A549 (cell line): ENCODE results near the gene ARHGEF4. TPM values are rescaled to one million over a fixed set of nuclear protein-coding genes. Genes with fewer than 3 reads are reported as not detected.
A peak's percentile ranks its signal among the peaks of the same experiment; 100 is the strongest.
"Not testable (repeated sequence)": the region's sequence is repeated elsewhere in the genome, so short reads cannot be mapped to it uniquely, and the experiment has no call there.

Source experiments
- ATAC-seq, 2 experiments: fragments of 200-7000 bp in 1 of 2; fragments of >200 bp in 1 of 2; cut with Nextera tagmentation in 1 of 2; cut with Tn5 transposase in 1 of 2; 3 replicates each; pipeline versions ENCODE4 v1.8.0 to v1.9.1; 2018 to 2020; ENCODE audit warnings: mild to moderate bottlenecking in 1 of 2, moderate library complexity in 1 of 2
- CTCF ChIA-PET: fragments of 300-600 bp; sonication (Branson Sonifier 250); formaldehyde crosslinking; extraction: SDS; loops from one replicate; lab custom pipeline; 2021; ENCODE audit warnings: antibody characterized with exemption, inconsistent platforms; lab: Yijun Ruan, JAX
- POLR2A ChIA-PET: fragments of 350-600 bp; formaldehyde crosslinking; extraction: SDS; loops from one replicate; lab custom pipeline; 2021; ENCODE audit warnings: antibody characterized with exemption, inconsistent platforms; lab: Yijun Ruan, JAX
- DNase-seq, 2 experiments: peaks; one replicate each; pipeline versions ENCODE4 v3.0.0 to v3.0.0-alpha.2; 2011 to 2016; ENCODE audit warnings: low read depth in 1 of 2, low spot score in 1 of 2
- FAIRE-seq: peaks from 2 replicates; lab custom pipeline; 2011; peaks lifted over from hg19 to GRCh38; lab: Jason Lieb, UNC
- H3K27ac ChIP-seq, 2 experiments: fragments of >200 bp; sonication (Bioruptor Twin); formaldehyde crosslinking; 3 replicates each; pipeline ENCODE4 v1.5.1; 2016 to 2017
- H3K4me1 ChIP-seq: fragments of >200 bp; sonication (Bioruptor Twin); formaldehyde crosslinking; 3 replicates; pipeline ENCODE4 v1.6.1; 2016
- H3K4me2 ChIP-seq: fragments of >200 bp; sonication (Bioruptor Twin); formaldehyde crosslinking; 3 replicates; pipeline ENCODE4 v1.6.1; 2016
- H3K4me3 ChIP-seq: fragments of >200 bp; sonication (Bioruptor Twin); formaldehyde crosslinking; 3 replicates; pipeline ENCODE4 v1.5.1; 2016
- H3K9me3 ChIP-seq: fragments of >200 bp; sonication (Bioruptor Twin); formaldehyde crosslinking; 3 replicates; pipeline ENCODE4 v1.6.1; 2016
- BHLHE40 ChIP-seq: IDR thresholded peaks from 2 replicates; pipeline ENCODE4 v1.6.1; 2012; ENCODE audit warnings: low read depth, low read length, inconsistent platforms
- CBX8 ChIP-seq: fragments of 200-600 bp; sonication (generic); IDR thresholded peaks from 2 replicates; pipeline ENCODE4 v1.6.1; 2016
- CEBPB ChIP-seq, 2 experiments: fragments of >200 bp in 1 of 2; sonication (Bioruptor Twin) in 1 of 2; formaldehyde crosslinking in 1 of 2; IDR thresholded peaks; 2 replicates each; pipeline ENCODE4 v1.6.1; 2012 to 2016
- CHD2 ChIP-seq: fragments of 150-350 bp; IDR thresholded peaks from 2 replicates; pipeline ENCODE4 v1.6.1; 2014; ENCODE audit warnings: low read length; ENCODE audit not compliant: partially characterized antibody
- EP300 ChIP-seq, 2 experiments: fragments of >200 bp; sonication (Bioruptor Twin); formaldehyde crosslinking; IDR thresholded peaks; 2 replicates in 1 of 2; 3 replicates in 1 of 2; pipeline ENCODE4 v1.6.1; 2016 to 2017
- FOSB ChIP-seq: fragments of 250-450 bp; sonication (Bioruptor Pico); IDR thresholded peaks from 2 replicates; pipeline ENCODE4 v1.5.0; 2020; ENCODE audit warnings: mild to moderate bottlenecking, moderate library complexity
- GATA3 ChIP-seq: IDR thresholded peaks from 2 replicates; pipeline ENCODE4 v1.6.1; 2012; ENCODE audit warnings: borderline replicate concordance
- HDAC2 ChIP-seq: fragments of 200-600 bp; sonication (generic); IDR thresholded peaks from 2 replicates; pipeline ENCODE4 v1.6.1; 2016
- HEYL ChIP-seq: fragments of 250-450 bp; sonication (Bioruptor Pico); IDR thresholded peaks from 2 replicates; pipeline ENCODE4 v1.8.0; 2021; ENCODE audit warnings: mild to moderate bottlenecking, moderate library complexity
- HOXB13 ChIP-seq: fragments of 250-450 bp; sonication (Bioruptor Pico); IDR thresholded peaks from 2 replicates; pipeline ENCODE4 v1.5.0; 2020; ENCODE audit warnings: low read depth, mild to moderate bottlenecking, moderate library complexity
- JUN ChIP-seq, 2 experiments: fragments of >200 bp; sonication (Bioruptor Twin); formaldehyde crosslinking; IDR thresholded peaks; 2 replicates in 1 of 2; 3 replicates in 1 of 2; pipeline ENCODE4 v1.6.1; 2016 to 2017
- JUNB ChIP-seq: fragments of >200 bp; sonication (Bioruptor Twin); formaldehyde crosslinking; IDR thresholded peaks from 2 replicates; pipeline ENCODE4 v1.6.1; 2016
- KDM5A ChIP-seq: fragments of 200-600 bp; sonication (generic); IDR thresholded peaks from 2 replicates; pipeline ENCODE4 v1.6.1; 2016; ENCODE audit warnings: antibody characterized with exemption, mild to moderate bottlenecking
- MAFK ChIP-seq: fragments of 450-650 bp; IDR thresholded peaks from 2 replicates; pipeline ENCODE4 v1.6.1; 2014; ENCODE audit not compliant: partially characterized antibody
- NFE2L2 ChIP-seq: fragments of 150-350 bp; conservative IDR thresholded peaks from 2 replicates; pipeline ENCODE4 v1.6.1; 2014; ENCODE audit warnings: low read length
- PHF8 ChIP-seq: fragments of 200-600 bp; sonication (generic); IDR thresholded peaks from 2 replicates; pipeline ENCODE4 v1.6.1; 2016; ENCODE audit warnings: low read depth, mild to moderate bottlenecking, antibody characterized with exemption, moderate library complexity, borderline replicate concordance
- RAD21 ChIP-seq, 2 experiments: fragments of >200 bp in 1 of 2; sonication (Bioruptor Twin) in 1 of 2; formaldehyde crosslinking in 1 of 2; IDR thresholded peaks in 1 of 2; conservative IDR thresholded peaks in 1 of 2; 2 replicates in 1 of 2; 3 replicates in 1 of 2; pipeline ENCODE4 v1.6.1; 2012 to 2018; ENCODE audit warnings: inconsistent platforms in 1 of 2
- RARB ChIP-seq: fragments of 250-450 bp; sonication (Bioruptor Pico); IDR thresholded peaks from 2 replicates; pipeline ENCODE4 v1.8.0; 2021; ENCODE audit warnings: mild to moderate bottlenecking, moderate library complexity
- RCOR1 ChIP-seq: fragments of 150-350 bp; IDR thresholded peaks from 2 replicates; pipeline ENCODE4 v1.6.1; 2014; ENCODE audit warnings: antibody characterized with exemption, low read length, low read depth
- RFX5 ChIP-seq: fragments of 450-650 bp; IDR thresholded peaks from 2 replicates; pipeline ENCODE4 v1.7.1; 2014; ENCODE audit warnings: antibody characterized with exemption, mild to moderate bottlenecking, moderate library complexity
- SMC3 ChIP-seq: fragments of >200 bp; sonication (Bioruptor Twin); formaldehyde crosslinking; IDR thresholded peaks from 3 replicates; pipeline ENCODE4 v1.6.1; 2018; ENCODE audit warnings: inconsistent platforms
- USF2 ChIP-seq: fragments of 450-650 bp; IDR thresholded peaks from 2 replicates; pipeline ENCODE4 v1.6.1; 2014; ENCODE audit warnings: antibody characterized with exemption
- ZC3H11A ChIP-seq: fragments of 450-650 bp; IDR thresholded peaks from 2 replicates; pipeline ENCODE4 v1.6.1; 2014; ENCODE audit warnings: antibody characterized with exemption, mild to moderate bottlenecking
- ZSCAN20 ChIP-seq: fragments of 250-450 bp; sonication (Bioruptor Pico); IDR thresholded peaks from 2 replicates; pipeline ENCODE4 v1.8.0; 2022; ENCODE audit warnings: mild to moderate bottlenecking, moderate library complexity
- WGBS: methylation state at CpG from one replicate; pipeline ENCODE4 v1.1.6; 2017; ENCODE audit errors: missing lambda C conversion rate; 5-methylcytosine and 5-hydroxymethylcytosine counted together
- polyA plus RNA-seq, 4 experiments: library from polyadenylated mRNA; depleted of rRNA in 3 of 4; stranded (reverse); fragments of >200 nt; fragmentation: RNase III in 1 of 4; extraction: RNeasy Plus Mini Kit Qiagen cat#74134 plus additional on column Dnase treatment in 1 of 4; gene quantifications; 2 replicates in 3 of 4; 3 replicates in 1 of 4; pipeline ENCODE4 v1.2.3, GENCODE V29; 2011 to 2017

The ARHGEF4 gene
- polyA plus RNA-seq, 2 of the 4 experiments (the other 2 are of a cell fraction), result 1.00 to 2.1 TPM

- no peak for DNase-seq
- POLR2A ChIA-PET, result no interaction called here
- Histone ChIP-seq H3K4me1 (no peaks in the 10 kb centered on the region), H3K4me2 (no peak overlapping the region), H3K27ac (no peak overlapping the region), H3K4me3 (no peak overlapping the region), H3K9me3 (no peaks in the 10 kb centered on the region; the same call in 2 of the 3 replicates)
- no peak for FAIRE-seq
- ATAC-seq, result peak in 1 of 2 experiments; percentile 41; a peak in 2 of 6 replicates
- CTCF ChIA-PET, result interaction anchor here (1.9 kb wide), 1 partner anchor 21 kb away, joined by 5 read pairs; no protein-coding TSS in a partner anchor
- TF ChIP-seq JUN (IDR thresholded peaks at IDR 0.05), result no peak
- 42% methylated on average over 5 of the region's 5 CpGs for WGBS
These were observed 62.6 kb downstream of the ARHGEF4 start for GRCh38 chr2:130899306-130899705.

- FAIRE-seq (no peak), ATAC-seq (no peak), DNase-seq (no peak)
- WGBS, result 51% methylated on average over 3 of the region's 3 CpGs
- no peak overlapping the region for H3K4me3 ChIP-seq
- no peaks in the 10 kb centered on the region for H3K4me1 ChIP-seq
- H3K4me2 ChIP-seq, result no peak overlapping the region
- POLR2A ChIA-PET, result no interaction called here
- CTCF ChIA-PET, result interaction anchor here (1.6 to 1.9 kb wide), 2 partner anchors 19 to 27 kb away, joined by 5 to 6 read pairs; no protein-coding TSS in a partner anchor
- peaks cover 5% of the 10 kb centered on the region for H3K9me3 ChIP-seq
- no peak overlapping the region for H3K27ac ChIP-seq
- no peak for TF ChIP-seq RCOR1
- no peak for TF ChIP-seq HEYL
- TF ChIP-seq CEBPB (IDR thresholded peaks at IDR 0.05), result no peak
- no peak for TF ChIP-seq HOXB13
- TF ChIP-seq PHF8, result no peak
- no peak for TF ChIP-seq CBX8
- TF ChIP-seq HDAC2, result no peak
- no peak for TF ChIP-seq ZC3H11A
- no peak for TF ChIP-seq RFX5
- no peak for TF ChIP-seq SMC3
- TF ChIP-seq RAD21 (conservative IDR thresholded peaks at IDR 0.05 in 1 of 2, IDR thresholded peaks at IDR 0.05 in 1 of 2), result no peak
- TF ChIP-seq FOSB, result no peak
- TF ChIP-seq KDM5A, result no peak
- no peak for TF ChIP-seq RARB (CRISPR knock-in tag)
- no peak for TF ChIP-seq GATA3
- TF ChIP-seq USF2, result no peak
These were observed 64.3 kb downstream of the ARHGEF4 start for GRCh38 chr2:130901061-130901460.

GRCh38 chr2:130901626-130902025 is 64.9 kb downstream of the ARHGEF4 start:
- H3K4me2 ChIP-seq, H3K4me3 ChIP-seq, ATAC-seq, H3K27ac ChIP-seq, FAIRE-seq, POLR2A ChIA-PET, DNase-seq, H3K4me1 ChIP-seq: not testable (repeated sequence)
- 77% methylated on average over 9 of the region's 9 CpGs for WGBS
- H3K9me3 ChIP-seq, result peaks cover 11% of the 10 kb centered on the region
- CTCF ChIA-PET, result interaction anchor here (1.6 kb wide), 1 partner anchor 28 kb away, joined by 6 read pairs; no protein-coding TSS in a partner anchor

GRCh38 chr2:130908832-130909231 is 72.1 kb downstream of the ARHGEF4 start:
- FAIRE-seq (no peak), ATAC-seq (no peak), DNase-seq (no peak)
- 82% methylated on average over 5 of the region's 5 CpGs for WGBS
- Histone ChIP-seq H3K4me1 (no peaks in the 10 kb centered on the region), H3K27ac (no peak overlapping the region), H3K9me3 (peaks cover 14% of the 10 kb centered on the region), H3K4me3 (no peak overlapping the region), H3K4me2 (no peak overlapping the region)
- POLR2A ChIA-PET, result no interaction called here
- TF ChIP-seq ZSCAN20 (CRISPR knock-in tag), result no peak
- no peak for TF ChIP-seq ZC3H11A
- TF ChIP-seq BHLHE40, result no peak
- TF ChIP-seq MAFK, result no peak
- no peak for TF ChIP-seq KDM5A
- TF ChIP-seq CHD2, result no peak
- no peak for TF ChIP-seq JUNB
- no peak for TF ChIP-seq EP300 (IDR thresholded peaks at IDR 0.05)
- TF ChIP-seq NFE2L2, result no peak
- CTCF ChIA-PET, result interaction anchor here (1.5 to 2.6 kb wide), 2 partner anchors 12 to 111 kb away, joined by 5 to 9 read pairs; no protein-coding TSS in a partner anchor
